ENCODE data around the gene ARHGEF4. TPM values are rescaled to one million over a fixed set of nuclear protein-coding genes. Genes with fewer than 3 reads are reported as not detected.

The ARHGEF4 gene
- total and polyA plus RNA-seq, 2 donors: 2.9 to 6.5 TPM

GRCh38 chr2:131046918-131047652, 210.4 kb downstream of the ARHGEF4 start:
- no peak for DNase-seq (ENCODE audit: low read depth in 6 of 9, low spot score in 9 of 9)
- no peaks in the 10 kb centered on the region for H3K9me3 ChIP-seq (ENCODE audit: control insufficient read depth in 2 of 2, insufficient read depth in 1 of 2, low read length in 1 of 2)
- peaks cover 48 to 55% of the 10 kb centered on the region in 2 donors for H3K36me3 ChIP-seq (ENCODE audit: control insufficient read depth in 2 of 2, insufficient read depth in 2 of 2, low read length in 1 of 2)
- 98% methylated on average over 18 of the region's 18 CpGs for WGBS
- H3K27ac ChIP-seq (ENCODE audit: low read depth in 1 of 2, low read length in 1 of 2): no peak overlapping the region
- no peak overlapping the region for H3K4me3 ChIP-seq (ENCODE audit: low read length in 2 of 2)
- H3K27me3 ChIP-seq (ENCODE audit: control insufficient read depth in 2 of 2, insufficient read depth in 1 of 2, low read length in 1 of 2): no peaks in the 10 kb centered on the region
- peaks cover 6 to 10% of the 10 kb centered on the region in 2 donors for H3K4me1 ChIP-seq (ENCODE audit: control insufficient read depth in 2 of 2, insufficient read depth in 2 of 2, low read length in 2 of 2)

GRCh38 chr2:131047920-131048560, 211.3 kb downstream of the ARHGEF4 start:
- Histone ChIP-seq H3K36me3 (ENCODE audit: control insufficient read depth in 2 of 2, insufficient read depth in 2 of 2, low read length in 1 of 2) (peaks cover 57 to 65% of the 10 kb centered on the region in 2 donors), H3K4me1 (ENCODE audit: control insufficient read depth in 2 of 2, insufficient read depth in 2 of 2, low read length in 2 of 2) (peaks cover 0 to 3% of the 10 kb centered on the region in 2 donors), H3K27ac (ENCODE audit: low read depth in 1 of 2, low read length in 1 of 2) (no peak overlapping the region), H3K9me3 (ENCODE audit: control insufficient read depth in 2 of 2, insufficient read depth in 1 of 2, low read length in 1 of 2) (no peaks in the 10 kb centered on the region), H3K27me3 (ENCODE audit: control insufficient read depth in 2 of 2, insufficient read depth in 1 of 2, low read length in 1 of 2) (no peaks in the 10 kb centered on the region), H3K4me3 (ENCODE audit: low read length in 2 of 2) (no peak overlapping the region)
- no peak for DNase-seq (ENCODE audit: low read depth in 6 of 9, low spot score in 9 of 9)
- WGBS: 96% methylated on average over 11 of the region's 11 CpGs

- Histone ChIP-seq H3K4me3 (ENCODE audit: low read length in 2 of 2) (no peak overlapping the region), H3K36me3 (ENCODE audit: control insufficient read depth in 2 of 2, insufficient read depth in 2 of 2, low read length in 1 of 2) (peaks cover 63 to 66% of the 10 kb centered on the region in 2 donors), H3K9me3 (ENCODE audit: control insufficient read depth in 2 of 2, insufficient read depth in 1 of 2, low read length in 1 of 2) (no peaks in the 10 kb centered on the region), H3K27me3 (ENCODE audit: control insufficient read depth in 2 of 2, insufficient read depth in 1 of 2, low read length in 1 of 2) (no peaks in the 10 kb centered on the region), H3K4me1 (ENCODE audit: control insufficient read depth in 2 of 2, insufficient read depth in 2 of 2, low read length in 2 of 2) (no peaks in the 10 kb centered on the region), H3K27ac (ENCODE audit: low read depth in 1 of 2, low read length in 1 of 2) (no peak overlapping the region)
- over 99% methylated on average over 6 of the region's 6 CpGs for WGBS
- no peak for DNase-seq (ENCODE audit: low read depth in 6 of 9, low spot score in 9 of 9)
Observed at GRCh38 chr2:131048641-131049040, 211.9 kb downstream of the ARHGEF4 start.

- DNase-seq (ENCODE audit: low read depth in 6 of 9, low spot score in 9 of 9): no peak
- 97% methylated on average over 7 of the region's 7 CpGs for WGBS
- no peaks in the 10 kb centered on the region for H3K9me3 ChIP-seq (ENCODE audit: control insufficient read depth in 2 of 2, insufficient read depth in 1 of 2, low read length in 1 of 2)
Observed at GRCh38 chr2:131049150-131049718, 212.5 kb downstream of the ARHGEF4 start.

GRCh38 chr2:131050896-131051295, 214.2 kb downstream of the ARHGEF4 start:
- peaks cover 84 to 86% of the 10 kb centered on the region in 2 donors for H3K36me3 ChIP-seq (ENCODE audit: control insufficient read depth in 2 of 2, insufficient read depth in 2 of 2, low read length in 1 of 2)
- H3K9me3 ChIP-seq (ENCODE audit: control insufficient read depth in 2 of 2, insufficient read depth in 1 of 2, low read length in 1 of 2): no peaks in the 10 kb centered on the region
- no peak overlapping the region for H3K4me3 ChIP-seq (ENCODE audit: low read length in 2 of 2)
- DNase-seq (ENCODE audit: low read depth in 6 of 9, low spot score in 9 of 9): no peak
- over 99% methylated on average over 8 of the region's 8 CpGs for WGBS
- H3K4me1 ChIP-seq (ENCODE audit: control insufficient read depth in 2 of 2, insufficient read depth in 2 of 2, low read length in 2 of 2): no peaks in the 10 kb centered on the region
- no peaks in the 10 kb centered on the region for H3K27me3 ChIP-seq (ENCODE audit: control insufficient read depth in 2 of 2, insufficient read depth in 1 of 2, low read length in 1 of 2)
- no peak overlapping the region for H3K27ac ChIP-seq (ENCODE audit: low read depth in 1 of 2, low read length in 1 of 2)

More at GRCh38 chr2:131049150-131049718, 212.5 kb downstream of the ARHGEF4 start:
- H3K4me3 ChIP-seq (ENCODE audit: low read length in 2 of 2): no peak overlapping the region
- no peak overlapping the region for H3K27ac ChIP-seq (ENCODE audit: low read depth in 1 of 2, low read length in 1 of 2)
- H3K27me3 ChIP-seq (ENCODE audit: control insufficient read depth in 2 of 2, insufficient read depth in 1 of 2, low read length in 1 of 2): no peaks in the 10 kb centered on the region
- peaks cover 68 to 69% of the 10 kb centered on the region in 2 donors for H3K36me3 ChIP-seq (ENCODE audit: control insufficient read depth in 2 of 2, insufficient read depth in 2 of 2, low read length in 1 of 2)
- H3K4me1 ChIP-seq (ENCODE audit: control insufficient read depth in 2 of 2, insufficient read depth in 2 of 2, low read length in 2 of 2): no peaks in the 10 kb centered on the region

- Histone ChIP-seq H3K36me3 (ENCODE audit: control insufficient read depth in 2 of 2, insufficient read depth in 2 of 2, low read length in 1 of 2) (peaks cover 86% of the 10 kb centered on the region in 2 donors), H3K9me3 (ENCODE audit: control insufficient read depth in 2 of 2, insufficient read depth in 1 of 2, low read length in 1 of 2) (no peaks in the 10 kb centered on the region), H3K27ac (ENCODE audit: low read depth in 1 of 2, low read length in 1 of 2) (no peak overlapping the region), H3K4me1 (ENCODE audit: control insufficient read depth in 2 of 2, insufficient read depth in 2 of 2, low read length in 2 of 2) (no peaks in the 10 kb centered on the region), H3K27me3 (ENCODE audit: control insufficient read depth in 2 of 2, insufficient read depth in 1 of 2, low read length in 1 of 2) (no peaks in the 10 kb centered on the region), H3K4me3 (ENCODE audit: low read length in 2 of 2) (no peak overlapping the region)
- DNase-seq (ENCODE audit: low read depth in 6 of 9, low spot score in 9 of 9): no peak
- WGBS: 97% methylated on average over 8 of the region's 8 CpGs
Observed at GRCh38 chr2:131052741-131053263, 216.1 kb downstream of the ARHGEF4 start.

GRCh38 chr2:131054488-131054887, 217.8 kb downstream of the ARHGEF4 start:
- no peaks in the 10 kb centered on the region for H3K27me3 ChIP-seq (ENCODE audit: control insufficient read depth in 2 of 2, insufficient read depth in 1 of 2, low read length in 1 of 2)
- DNase-seq (ENCODE audit: low read depth in 6 of 9, low spot score in 9 of 9): no peak
- peaks cover 0 to 4% of the 10 kb centered on the region in 2 donors for H3K4me1 ChIP-seq (ENCODE audit: control insufficient read depth in 2 of 2, insufficient read depth in 2 of 2, low read length in 2 of 2)
- no peak overlapping the region for H3K27ac ChIP-seq (ENCODE audit: low read depth in 1 of 2, low read length in 1 of 2)
- no peaks in the 10 kb centered on the region for H3K9me3 ChIP-seq (ENCODE audit: control insufficient read depth in 2 of 2, insufficient read depth in 1 of 2, low read length in 1 of 2)
- H3K4me3 ChIP-seq (ENCODE audit: low read length in 2 of 2): no peak overlapping the region
- peaks cover 81 to 82% of the 10 kb centered on the region in 2 donors for H3K36me3 ChIP-seq (ENCODE audit: control insufficient read depth in 2 of 2, insufficient read depth in 2 of 2, low read length in 1 of 2)
- WGBS: 96% methylated on average over 7 of the region's 7 CpGs

- 98% methylated on average over 26 of the region's 26 CpGs for WGBS
- no peak for DNase-seq (ENCODE audit: low read depth in 6 of 9, low spot score in 9 of 9)
- peaks cover 0 to 4% of the 10 kb centered on the region in 2 donors for H3K4me1 ChIP-seq (ENCODE audit: control insufficient read depth in 2 of 2, insufficient read depth in 2 of 2, low read length in 2 of 2)
- no peaks in the 10 kb centered on the region for H3K9me3 ChIP-seq (ENCODE audit: control insufficient read depth in 2 of 2, insufficient read depth in 1 of 2, low read length in 1 of 2)
- H3K27me3 ChIP-seq (ENCODE audit: control insufficient read depth in 2 of 2, insufficient read depth in 1 of 2, low read length in 1 of 2): no peaks in the 10 kb centered on the region
- peaks cover 76 to 82% of the 10 kb centered on the region in 2 donors for H3K36me3 ChIP-seq (ENCODE audit: control insufficient read depth in 2 of 2, insufficient read depth in 2 of 2, low read length in 1 of 2)
- H3K27ac ChIP-seq (ENCODE audit: low read depth in 1 of 2, low read length in 1 of 2): no peak overlapping the region
- H3K4me3 ChIP-seq (ENCODE audit: low read length in 2 of 2): no peak overlapping the region
Observed at GRCh38 chr2:131055169-131056065, 218.7 kb downstream of the ARHGEF4 start.

All from thymus (tissue), 11 donors.